ENCODE results near the gene PLN.

Gene PLN

DNA sequence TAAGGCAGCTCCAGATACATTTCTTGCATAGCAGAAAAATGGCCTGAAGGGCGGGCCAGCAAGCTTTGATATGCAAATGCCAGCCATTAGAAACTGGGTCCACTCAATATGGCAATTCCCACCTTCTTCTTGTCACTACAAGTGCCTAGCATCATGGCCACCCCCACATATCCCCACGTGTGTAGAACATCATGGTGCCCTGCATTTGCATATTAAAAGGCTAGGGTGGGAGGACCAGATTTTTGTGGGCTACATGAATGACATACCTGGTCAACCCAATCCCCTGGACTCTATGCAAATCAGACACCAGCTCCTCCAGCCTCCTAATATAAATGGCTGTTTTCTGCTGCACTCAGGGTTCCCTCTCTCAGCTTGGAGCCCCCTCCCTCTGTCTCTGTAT is 31.7 kb downstream of the PLN start:
- DNase-seq (ENCODE audit: low read depth) = no peak

DNA sequence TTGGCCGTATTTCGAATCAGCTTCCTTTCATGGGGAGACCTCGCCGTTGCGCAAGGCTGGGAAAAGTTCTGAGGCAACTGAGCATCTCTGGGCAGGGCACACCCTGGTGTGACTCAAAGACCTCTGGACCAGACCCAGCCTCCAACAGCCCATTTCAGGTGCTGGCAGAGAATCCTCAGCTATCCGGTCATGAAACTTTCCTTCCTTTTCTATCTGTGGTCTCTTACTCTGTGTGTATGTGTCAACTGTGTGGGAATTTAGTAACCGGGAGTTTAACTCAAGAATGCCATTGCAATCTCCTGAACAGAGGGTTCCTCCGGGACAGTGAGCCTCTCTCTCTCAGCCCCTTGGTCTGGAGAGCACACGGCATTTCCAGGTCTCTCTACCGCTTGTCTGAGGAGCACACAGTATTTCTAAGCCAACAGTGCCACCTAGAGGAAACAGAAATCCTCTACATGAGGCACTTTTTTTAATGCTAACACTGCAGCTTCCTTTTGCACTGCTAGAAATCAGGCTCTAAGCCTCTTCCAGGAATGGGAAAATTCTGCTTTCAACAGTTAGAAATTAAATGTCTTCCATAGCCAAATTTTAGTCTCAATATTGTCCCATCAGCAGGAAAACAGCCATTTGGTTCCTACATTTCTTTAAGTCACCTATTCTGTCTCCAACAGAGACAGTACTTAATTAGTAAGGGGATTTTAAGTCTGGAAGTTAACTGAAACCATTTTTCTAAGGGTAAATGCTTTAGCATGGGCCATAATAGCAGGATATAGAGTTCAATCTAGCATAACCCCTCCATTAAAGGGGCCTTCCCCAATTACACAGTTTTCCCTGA is 32.7 kb downstream of the PLN start:
- DNase-seq (ENCODE audit: low read depth) = no peak

DNA sequence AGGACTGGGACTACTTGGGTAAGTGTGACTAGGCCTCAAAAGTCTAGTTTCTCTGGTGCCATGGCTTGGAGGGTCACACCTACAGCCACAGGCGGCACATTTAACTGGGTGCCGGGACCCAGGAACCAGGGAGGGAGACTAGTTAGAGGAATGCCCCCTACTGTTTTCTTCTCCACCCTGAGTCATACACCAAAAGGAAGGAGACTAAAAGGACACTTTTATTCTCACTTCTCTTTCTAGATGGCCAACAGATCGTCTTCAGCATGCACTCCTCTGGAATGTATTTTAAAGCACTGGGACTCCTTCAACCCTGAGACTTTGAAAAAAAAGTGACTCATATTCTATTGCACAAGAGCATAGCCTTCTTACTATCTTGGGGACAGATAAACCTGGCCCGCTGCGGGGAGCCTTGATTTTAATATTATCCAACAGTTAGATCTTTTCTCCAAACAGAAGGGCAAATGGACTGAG is 33.4 kb downstream of the PLN start:
- no peak for DNase-seq (ENCODE audit: low read depth)

DNA sequence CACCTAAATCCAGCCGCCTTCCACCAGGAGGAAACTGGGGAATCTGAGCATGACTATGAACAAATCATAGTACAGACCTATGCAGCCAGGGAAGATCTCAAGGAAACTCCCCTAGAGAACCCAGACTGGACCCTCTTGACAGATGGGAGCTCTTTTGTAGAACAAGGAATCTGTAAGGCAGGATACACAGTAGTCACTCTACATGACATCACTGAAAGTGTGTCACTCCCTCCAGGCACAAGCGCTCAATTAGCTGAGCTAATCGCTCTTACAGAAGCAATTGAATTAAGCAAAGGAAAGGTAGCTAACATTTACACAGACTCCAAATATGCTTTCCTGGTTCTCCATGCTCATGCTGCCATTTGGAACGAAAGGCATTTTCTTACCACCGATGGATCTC is 36.8 kb downstream of the PLN start:
- DNase-seq (ENCODE audit: low read depth) = no peak

DNA sequence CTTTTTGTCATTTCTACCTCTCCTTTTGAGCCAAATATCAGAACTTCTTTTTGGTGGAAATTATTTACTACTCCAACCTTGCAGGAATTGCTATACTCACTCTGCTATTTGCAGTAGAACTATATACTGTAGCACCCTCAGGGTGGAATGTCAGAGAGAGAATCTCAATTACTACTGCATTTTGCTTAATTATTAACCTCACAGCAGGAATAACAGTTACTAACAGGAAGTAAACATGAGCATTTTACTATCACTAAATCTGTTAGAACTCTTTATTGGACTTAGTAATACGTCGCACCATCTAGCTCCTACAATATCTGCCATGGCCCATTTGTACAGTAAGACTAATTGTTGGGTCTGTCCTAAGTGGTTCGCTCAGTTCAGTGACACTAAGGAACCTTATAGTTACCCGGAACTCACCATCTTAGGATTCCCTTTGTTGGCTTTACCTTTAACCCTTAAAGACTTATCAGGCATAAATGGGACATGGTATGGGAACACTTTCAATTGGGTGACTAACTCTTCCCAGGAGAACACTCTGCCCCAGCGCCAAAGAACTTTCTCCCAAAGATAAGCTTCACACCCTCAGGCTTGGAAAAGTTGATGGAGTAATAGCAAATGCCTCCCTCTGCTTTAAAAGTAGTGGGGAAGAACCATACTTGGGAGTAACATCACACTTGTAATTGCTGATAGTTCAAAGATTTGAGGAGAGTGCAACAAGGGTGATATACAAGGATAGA is 38.8 kb downstream of the PLN start:
- no peak for DNase-seq (ENCODE audit: low read depth)

DNA sequence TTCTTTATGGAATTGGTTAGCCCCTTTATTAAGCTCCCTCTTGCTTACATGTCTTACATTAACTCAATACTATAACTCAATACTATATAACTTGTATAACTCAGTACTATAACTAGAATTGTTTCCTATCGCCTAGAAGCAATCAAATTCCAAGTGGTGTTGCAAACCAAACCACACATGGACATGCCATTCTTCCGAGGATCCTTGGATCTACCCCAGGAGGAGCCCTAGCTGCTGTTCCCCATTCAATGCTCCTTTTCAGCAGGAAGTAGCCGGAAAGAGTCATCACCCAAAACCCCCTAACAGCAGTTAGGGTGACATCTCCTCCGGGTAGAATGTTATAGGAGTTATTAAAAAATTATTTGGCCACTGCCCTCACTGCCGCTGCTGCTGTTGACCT is 40.5 kb downstream of the PLN start:
- DNase-seq (ENCODE audit: low read depth) = no peak

DNA sequence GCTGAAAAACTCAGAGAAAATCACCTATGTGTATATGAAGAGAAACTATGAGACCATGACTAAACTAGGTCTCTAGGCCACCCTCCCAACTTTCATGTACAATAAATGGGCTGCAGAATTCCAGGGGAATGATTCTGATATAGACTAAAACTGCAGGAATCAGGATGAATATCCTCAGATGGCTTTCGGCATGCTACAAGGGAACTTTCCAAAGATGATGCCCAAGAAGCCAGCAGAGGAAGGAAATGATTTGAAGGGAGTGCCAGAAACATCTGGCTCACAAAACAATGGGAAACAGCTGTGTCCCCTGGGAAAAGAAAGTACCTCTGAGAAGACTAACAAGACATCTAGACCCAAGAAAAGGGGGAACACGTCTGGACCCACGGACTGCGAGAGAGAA is 41.1 kb downstream of the PLN start:
- no peak for DNase-seq (ENCODE audit: low read depth)

DNA sequence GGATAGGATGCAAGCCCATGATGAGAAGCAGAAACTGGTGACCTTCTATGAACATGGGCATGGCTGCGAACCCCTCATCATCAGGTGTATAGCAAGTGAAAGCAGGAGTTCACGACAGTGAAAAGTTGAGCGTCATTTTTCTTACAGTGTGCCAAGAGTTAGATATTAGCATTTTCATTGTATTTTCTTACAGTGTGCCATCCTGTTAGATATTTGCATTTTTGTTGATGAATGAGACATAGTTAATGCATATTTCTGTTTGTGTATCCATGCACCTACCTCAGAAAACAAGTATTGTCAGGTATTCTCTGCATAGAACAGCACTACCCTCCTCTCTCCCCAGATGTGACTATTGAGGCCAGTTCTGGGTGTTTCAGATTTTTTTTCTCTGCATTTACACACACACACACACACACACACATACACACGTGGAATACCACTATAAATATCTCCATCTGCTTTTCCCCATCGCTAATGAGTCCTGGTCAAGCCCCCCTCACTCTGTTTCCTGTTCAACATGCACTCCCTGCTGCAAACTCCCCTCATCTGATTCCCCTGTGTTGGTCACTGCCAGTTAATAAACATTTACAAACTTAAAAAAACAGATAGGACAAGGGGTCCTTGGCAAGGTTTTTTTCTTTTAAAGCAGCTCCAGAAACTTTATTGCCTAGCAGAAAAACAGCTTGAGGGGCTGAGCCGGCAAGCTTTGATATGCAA is 41.7 kb downstream of the PLN start:
- no peak for DNase-seq (ENCODE audit: low read depth)

DNA sequence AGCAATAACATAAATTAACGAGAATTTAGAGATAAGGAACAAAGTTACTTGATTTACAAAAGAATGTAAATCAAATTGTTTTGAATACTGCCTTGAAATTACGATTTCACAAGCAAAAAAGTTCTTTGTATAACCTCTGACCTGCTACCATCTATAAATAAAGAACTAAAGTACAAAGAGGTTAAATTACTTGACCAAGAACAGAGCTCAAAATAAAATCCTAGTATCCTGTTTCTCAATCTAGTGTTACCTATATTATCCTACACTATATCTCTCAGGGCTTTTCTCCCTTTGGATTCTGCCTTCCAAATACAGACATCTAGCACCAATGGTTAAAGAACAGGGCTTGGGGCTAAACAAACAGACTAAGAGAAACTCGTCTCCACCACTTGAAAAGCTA is 43.8 kb downstream of the PLN start:
- DNase-seq (ENCODE audit: low read depth) = no peak

DNA sequence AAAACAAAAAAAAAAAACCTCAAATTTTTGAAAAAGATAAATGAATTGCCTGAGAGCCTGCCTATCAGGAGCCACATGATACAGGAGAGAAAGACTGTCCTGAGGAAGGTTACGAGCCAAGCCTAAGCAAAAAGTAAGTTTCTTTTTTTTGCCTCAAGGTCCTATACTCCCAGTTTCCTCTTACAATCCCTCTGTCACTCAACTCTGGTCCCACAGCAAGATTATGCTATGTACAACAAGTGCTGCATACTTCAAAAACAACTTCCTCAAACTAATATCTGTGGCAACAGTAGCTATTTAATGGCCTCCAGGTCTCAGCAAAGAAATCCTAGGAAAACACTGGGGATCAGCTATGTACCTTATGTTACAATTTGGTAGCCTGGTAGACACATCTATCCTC is 46.8 kb downstream of the PLN start:
- no peak for DNase-seq (ENCODE audit: low read depth)

DNA sequence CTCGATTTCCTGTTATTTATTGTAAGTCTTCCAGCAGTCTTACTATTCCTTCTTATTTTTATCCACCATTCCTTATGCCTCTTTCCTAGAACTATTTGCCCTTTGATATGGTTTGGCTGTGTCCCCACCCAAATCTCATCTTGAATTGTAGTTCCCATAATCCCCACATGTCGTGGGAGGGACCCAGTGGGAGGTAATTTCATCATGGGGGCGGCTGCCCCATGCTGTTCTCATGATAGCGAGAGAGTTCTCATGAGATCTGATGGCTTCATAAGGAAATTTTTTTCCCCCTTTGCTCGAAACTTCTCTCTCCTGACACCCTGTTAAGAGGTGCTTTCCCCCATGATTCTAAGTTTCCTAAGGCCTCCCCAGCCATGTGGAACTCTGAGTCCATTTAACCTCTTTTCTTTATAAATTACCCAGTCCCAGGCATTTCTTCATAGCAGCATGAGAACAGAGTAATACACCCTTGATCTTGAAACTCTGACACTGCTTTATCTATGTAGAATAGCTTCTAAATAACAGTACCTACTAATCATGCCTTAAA is 48.8 kb downstream of the PLN start:
- DNase-seq (ENCODE audit: low read depth) = no peak

DNA sequence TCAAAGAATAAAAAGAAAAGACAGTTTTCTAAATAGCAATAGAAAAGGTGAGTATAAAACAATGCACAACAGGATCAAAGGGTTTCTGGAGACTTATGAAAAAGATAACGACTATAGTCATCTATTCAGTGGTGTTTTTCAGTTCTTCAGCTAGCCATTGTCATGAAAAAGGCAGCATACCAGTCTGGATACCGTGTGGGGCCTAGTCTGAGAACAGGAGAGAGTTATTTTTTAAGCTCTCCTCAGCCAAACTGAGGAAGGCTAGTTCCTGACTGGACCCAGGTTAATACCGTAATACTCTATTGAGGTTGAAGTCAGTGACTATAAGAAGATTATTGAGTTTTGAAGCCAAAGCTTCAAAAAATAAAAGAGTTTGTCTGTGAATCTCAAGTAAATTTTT is 49.5 kb downstream of the PLN start:
- no peak for DNase-seq (ENCODE audit: low read depth)

DNA sequence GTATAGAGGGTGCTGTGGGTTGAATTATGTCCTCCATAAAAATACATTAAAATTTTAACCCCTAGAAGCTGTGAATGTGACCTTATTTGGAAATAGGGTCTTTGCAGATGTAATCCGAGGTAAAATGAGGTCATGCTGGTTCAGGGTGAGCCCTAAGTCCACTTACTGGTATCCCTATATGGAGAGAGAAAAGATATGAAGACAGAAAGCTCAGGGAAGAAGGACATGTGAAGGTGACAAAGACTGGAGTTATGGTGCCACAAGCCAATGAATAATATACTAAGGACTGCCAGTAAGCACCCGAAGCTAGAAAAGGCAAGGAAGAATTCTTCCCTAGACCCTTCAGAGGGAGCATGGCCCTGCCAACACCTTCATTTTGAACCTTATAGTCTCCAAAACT is 50.2 kb downstream of the PLN start:
- no peak for DNase-seq (ENCODE audit: low read depth)

DNA sequence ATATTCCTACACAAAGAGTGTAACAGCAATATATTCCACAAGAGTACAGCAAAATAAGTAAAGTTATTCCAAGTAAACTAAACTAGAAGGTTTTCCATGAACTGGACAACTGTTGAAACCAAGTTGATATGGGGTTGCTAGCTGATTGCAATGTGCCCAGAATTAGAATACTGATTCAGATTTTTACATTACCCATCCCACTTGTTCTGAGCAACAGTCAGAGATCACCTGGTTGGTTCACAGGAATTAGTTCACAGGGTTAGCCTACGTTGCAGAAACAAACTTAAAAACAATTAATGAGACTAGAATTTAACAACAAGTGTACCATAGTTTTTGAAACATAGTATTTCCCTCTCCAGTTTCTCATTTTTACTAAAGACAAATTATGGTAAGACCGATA is 54.2 kb downstream of the PLN start:
- no peak for DNase-seq (ENCODE audit: low read depth)

DNA sequence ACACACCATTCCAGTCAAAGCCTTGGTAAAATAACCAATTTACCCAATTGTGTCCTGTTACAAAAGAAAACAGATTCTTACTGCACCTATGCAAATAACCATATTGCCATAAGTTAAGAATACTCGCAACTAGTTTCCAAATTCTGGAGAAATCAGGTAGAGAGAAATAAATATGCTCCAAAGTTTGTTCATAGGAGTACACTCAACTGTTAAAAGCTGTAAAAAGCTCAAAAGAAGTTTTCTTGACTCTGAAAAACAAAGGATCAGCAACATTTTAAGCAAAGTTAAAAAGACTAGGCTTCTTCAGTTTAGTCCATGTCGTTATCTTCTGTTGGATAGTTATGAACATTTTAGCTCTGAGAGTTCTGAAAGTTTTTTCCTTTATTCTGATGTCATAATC is 55.3 kb downstream of the PLN start:
- DNase-seq (ENCODE audit: low read depth) = no peak

DNA sequence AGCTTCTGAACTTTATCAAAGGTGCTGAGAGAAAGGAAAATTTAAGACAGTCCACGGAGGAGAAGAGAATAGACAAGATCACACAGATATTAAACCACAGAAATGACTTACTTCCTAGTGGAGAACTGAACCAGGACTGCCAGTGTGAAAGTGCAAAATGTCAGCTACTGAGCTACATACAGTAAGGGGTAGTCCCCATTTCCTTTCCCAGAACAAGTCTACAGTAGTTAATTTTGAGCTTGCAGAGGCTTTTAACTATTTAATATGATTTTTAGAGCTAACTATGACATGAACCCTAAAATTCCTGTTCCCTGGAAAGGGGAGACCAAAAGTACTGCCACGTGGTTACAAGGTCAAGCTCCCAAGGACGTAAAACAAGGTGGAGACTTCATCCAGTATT is 58.2 kb downstream of the PLN start:
- DNase-seq (ENCODE audit: low read depth) = no peak

DNA sequence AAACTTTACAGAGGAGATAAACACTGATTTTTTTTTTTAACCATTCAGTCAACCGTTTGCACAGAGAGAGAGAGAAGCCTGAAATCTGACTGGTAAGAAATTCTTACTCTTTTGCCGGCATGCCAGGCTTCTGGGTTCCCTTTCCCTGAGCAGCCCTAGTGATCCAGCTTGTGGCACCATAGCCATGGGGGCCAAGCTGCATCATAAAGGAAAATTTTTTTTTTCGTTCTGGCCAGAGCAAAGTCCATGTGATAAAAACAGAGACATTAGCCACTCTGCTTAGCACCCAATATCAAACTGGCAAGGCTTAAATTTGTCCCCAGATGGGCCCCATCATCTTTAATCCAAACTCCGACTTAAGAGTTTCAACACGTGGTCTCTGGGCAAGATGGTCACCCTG is 58.8 kb downstream of the PLN start:
- DNase-seq (ENCODE audit: low read depth) = no peak

Measured in T-helper 22 cell (primary cell).